ENCODE results near the gene MAP2K2. TPM values are rescaled to one million over a fixed set of nuclear protein-coding genes. Genes with fewer than 3 reads are reported as not detected.

Gene MAP2K2
- total RNA-seq, 4 donors from 2014 or later: 89.0 to 111 (median 106) TPM

- DNase-seq (ENCODE audit: low spot score in 2 of 2): no peak
- TF ChIP-seq CTCF (IDR thresholded peaks at IDR 0.05) (no peak), POLR2A (IDR thresholded peaks at IDR 0.05) (no peak)
Measured at GRCh38 chr19:4097501-4097900, 26.4 kb downstream of the MAP2K2 start.

GRCh38 chr19:4096049-4096892 is 27.7 kb downstream of the MAP2K2 start:
- no peak overlapping the region for H3K4me3 ChIP-seq (ENCODE audit: low read depth, poor library complexity, severe bottlenecking)
- TF ChIP-seq CTCF (IDR thresholded peaks at IDR 0.05) (no peak), POLR2A (IDR thresholded peaks at IDR 0.05) (no peak)
- intact Hi-C loops (cut with DNase I; ENCODE audit: low total_unique reads): no loop called here
- WGBS, 2 donors: 69 to 76% methylated on average over 31 of the region's 31 CpGs
- DNase-seq (ENCODE audit: low spot score in 2 of 2): no peak

More at GRCh38 chr19:4097501-4097900, 26.4 kb downstream of the MAP2K2 start:
- intact Hi-C loops (cut with DNase I; ENCODE audit: low total_unique reads): no loop called here
- no peak overlapping the region for H3K4me3 ChIP-seq (ENCODE audit: low read depth, poor library complexity, severe bottlenecking)
- WGBS, 2 donors: 81 to 89% methylated on average over 11 of the region's 11 CpGs

- no peak for DNase-seq (ENCODE audit: low spot score in 2 of 2)
- 74 to 93% methylated on average over 12 of the region's 12 CpGs for WGBS, 2 donors
- no peak overlapping the region for H3K4me3 ChIP-seq (ENCODE audit: low read depth, poor library complexity, severe bottlenecking)
- intact Hi-C loops (cut with DNase I; ENCODE audit: low total_unique reads): no loop called here
- no peak for TF ChIP-seq CTCF (IDR thresholded peaks at IDR 0.05)
- no peak for TF ChIP-seq POLR2A (IDR thresholded peaks at IDR 0.05)
Measured at GRCh38 chr19:4095488-4095844, 28.5 kb downstream of the MAP2K2 start.

GRCh38 chr19:4094761-4095487 is 29.0 kb downstream of the MAP2K2 start:
- no peak for DNase-seq (ENCODE audit: low spot score in 2 of 2)
- no peak overlapping the region for H3K4me3 ChIP-seq (ENCODE audit: low read depth, poor library complexity, severe bottlenecking)
- WGBS, 2 donors: 59 to 66% methylated on average over 20 to 25 of the region's 35 CpGs
- intact Hi-C loops (cut with DNase I; ENCODE audit: low total_unique reads): no loop called here
- TF ChIP-seq POLR2A (IDR thresholded peaks at IDR 0.05): no peak

GRCh38 chr19:4094291-4094690 is 29.6 kb downstream of the MAP2K2 start:
- no peak for DNase-seq (ENCODE audit: low spot score in 2 of 2)
- 84 to 94% methylated on average over 11 to 14 of the region's 19 CpGs for WGBS, 2 donors
- intact Hi-C loops (cut with DNase I; ENCODE audit: low total_unique reads): no loop called here

More at GRCh38 chr19:4094291-4094690, 29.6 kb downstream of the MAP2K2 start:
- H3K4me3 ChIP-seq (ENCODE audit: low read depth, poor library complexity, severe bottlenecking): no peak overlapping the region
- TF ChIP-seq POLR2A (IDR thresholded peaks at IDR 0.05) (no peak), CTCF (IDR thresholded peaks at IDR 0.05) (no peak)

All from lower leg skin (tissue), 4 donors.